GM23338 (cell line): ENCODE measurements around the gene NUP98. TPM values are rescaled to one million over a fixed set of nuclear protein-coding genes. Genes with fewer than 3 reads are reported as not detected.

Source experiments
- ATAC-seq: fragments of 200-7000 bp; cut with Tn5 transposase; 3 replicates; pipeline ENCODE4 v1.9.1; 2020
- DNase-seq: peaks from one replicate; pipeline ENCODE4 v3.0.0-alpha.2; 2015; ENCODE audit warnings: low spot score
- H2AFZ ChIP-seq: fragments of 200-600 bp; sonication (generic); 2 replicates; pipeline ENCODE4 v1.8.0; 2016; ENCODE audit warnings: antibody characterized with exemption, mild to moderate bottlenecking, moderate library complexity
- H3F3A ChIP-seq: fragments of 200-600 bp; sonication (generic); replicated peaks from 2 replicates; pipeline ENCODE4 v1.8.0; 2017; ENCODE audit warnings: antibody characterized with exemption, mixed run types, low read depth
- H3K27ac ChIP-seq: fragments of 200-600 bp; sonication (generic); 2 replicates; pipeline ENCODE4 v1.6.1; 2016; ENCODE audit warnings: low read depth
- H3K27me3 ChIP-seq: fragments of 200-600 bp; sonication (generic); 2 replicates; pipeline ENCODE4 v1.8.0; 2016; ENCODE audit warnings: mild to moderate bottlenecking, mixed run types, moderate library complexity; ENCODE audit not compliant: insufficient read depth
- H3K36me3 ChIP-seq: fragments of 200-600 bp; sonication (generic); 2 replicates; pipeline ENCODE4 v1.8.0; 2016; ENCODE audit warnings: mild to moderate bottlenecking; ENCODE audit not compliant: insufficient read depth
- H3K4me1 ChIP-seq: fragments of 200-600 bp; sonication (generic); 2 replicates; pipeline ENCODE4 v1.8.0; 2016; ENCODE audit warnings: mild to moderate bottlenecking, moderate library complexity; ENCODE audit not compliant: insufficient read depth
- H3K4me2 ChIP-seq: fragments of 200-600 bp; sonication (generic); 2 replicates; pipeline ENCODE4 v1.7.1; 2017; ENCODE audit warnings: mixed run types
- H3K4me3 ChIP-seq: fragments of 200-600 bp; sonication (generic); 2 replicates; pipeline ENCODE4 v1.6.1; 2016; ENCODE audit warnings: mixed run types
- H3K79me2 ChIP-seq: fragments of 200-600 bp; sonication (generic); replicated peaks from 2 replicates; pipeline ENCODE4 v1.8.0; 2017; ENCODE audit warnings: mild to moderate bottlenecking; ENCODE audit not compliant: insufficient read depth
- H3K9me2 ChIP-seq: fragments of 200-600 bp; sonication (generic); 2 replicates; pipeline ENCODE4 v1.8.0; 2017; ENCODE audit not compliant: insufficient read depth
- H4K20me1 ChIP-seq: fragments of 200-600 bp; sonication (generic); replicated peaks from 2 replicates; pipeline ENCODE4 v1.8.0; 2017; ENCODE audit warnings: mild to moderate bottlenecking; ENCODE audit not compliant: insufficient read depth
- H3K27ac Mint-ChIP-seq: 2 replicates; pipeline ENCODE4 v1.8.0; 2020; ENCODE audit warnings: inconsistent platforms, mild to moderate bottlenecking, moderate library complexity, mixed read lengths
- H3K27me3 Mint-ChIP-seq: 3 replicates; pipeline ENCODE4 v1.8.0; 2022; ENCODE audit warnings: low read depth, mild to moderate bottlenecking, moderate library complexity, mixed read lengths, inconsistent platforms; ENCODE audit not compliant: insufficient read depth, poor library complexity
- H3K36me3 Mint-ChIP-seq: 3 replicates; pipeline ENCODE4 v1.8.0; 2021; ENCODE audit warnings: low read depth, mild to moderate bottlenecking, inconsistent platforms, moderate library complexity, mixed read lengths
- H3K4me1 Mint-ChIP-seq: 3 replicates; pipeline ENCODE4 v1.8.0; 2020; ENCODE audit warnings: mild to moderate bottlenecking, inconsistent platforms, mixed read lengths
- H3K4me3 Mint-ChIP-seq: 3 replicates; pipeline ENCODE4 v1.8.0; 2021; ENCODE audit warnings: moderate library complexity, mild to moderate bottlenecking, inconsistent platforms, mixed read lengths
- H3K9me3 Mint-ChIP-seq: 3 replicates; pipeline ENCODE4 v1.8.0; 2020; ENCODE audit warnings: moderate library complexity, mild to moderate bottlenecking, inconsistent platforms, mixed read lengths
- CREB1 ChIP-seq: fragments of 250-450 bp; sonication (Bioruptor Pico); IDR thresholded peaks from 2 replicates; pipeline ENCODE4 v1.5.0; 2020; ENCODE audit warnings: low read depth, mild to moderate bottlenecking, moderate library complexity
- EZH2 ChIP-seq: fragments of 200-600 bp; sonication (generic); IDR thresholded peaks from one replicate; pipeline ENCODE4 v1.8.0; 2017; ENCODE audit warnings: antibody characterized with exemption, mild to moderate bottlenecking, low read depth; ENCODE audit not compliant: unreplicated experiment
- JUNB ChIP-seq: IDR thresholded peaks from one replicate; pipeline ENCODE4 v1.6.1; 2016; ENCODE audit warnings: antibody characterized with exemption; ENCODE audit not compliant: unreplicated experiment
- NANOG ChIP-seq: IDR thresholded peaks from 2 replicates; pipeline ENCODE4 v1.6.1; 2016; ENCODE audit warnings: antibody characterized with exemption, borderline replicate concordance
- STAT1 ChIP-seq: IDR thresholded peaks from one replicate; pipeline ENCODE4 v1.6.1; 2016; ENCODE audit warnings: antibody characterized with exemption; ENCODE audit not compliant: unreplicated experiment
- ZNF114 ChIP-seq: fragments of 250-450 bp; sonication (Bioruptor Pico); IDR thresholded peaks from 2 replicates; pipeline ENCODE4 v1.5.0; 2020; ENCODE audit warnings: mild to moderate bottlenecking, moderate library complexity
- polyA plus RNA-seq: library from polyadenylated mRNA; unstranded; fragments of >200 nt; fragmentation: Nextera tagmentation; extraction: Ambion mirVana; gene quantifications from 2 replicates; pipeline ENCODE4 v1.2.1, GENCODE V29; 2016
- total RNA-seq: library from RNA; depleted of rRNA; stranded (reverse); fragments of >200 nt; shearing (Covaris generic); gene quantifications from 2 replicates; pipeline ENCODE4 v1.2.3, GENCODE V29; 2014
- TF ChIP-seq, protein P1 (sequence below), 2 experiments: fragments of 200-600 bp in 1 of 2; sonication (generic) in 1 of 2; conservative IDR thresholded peaks; 2 replicates each; pipeline versions ENCODE4 v1.5.1 to v1.6.1; 2016 to 2017; ENCODE audit warnings: antibody characterized with exemption in 2 of 2, low read depth in 2 of 2, mild to moderate bottlenecking in 2 of 2, moderate library complexity in 1 of 2
- TF ChIP-seq, protein P2 (sequence below): fragments of 250-450 bp; sonication (Bioruptor Pico); IDR thresholded peaks from 2 replicates; pipeline ENCODE4 v1.5.0; 2020; ENCODE audit warnings: mild to moderate bottlenecking, moderate library complexity

NUP98 gene
- total and polyA plus RNA-seq, 2 experiments from 2014 or later, result 23.9 to 174 TPM

DNA sequence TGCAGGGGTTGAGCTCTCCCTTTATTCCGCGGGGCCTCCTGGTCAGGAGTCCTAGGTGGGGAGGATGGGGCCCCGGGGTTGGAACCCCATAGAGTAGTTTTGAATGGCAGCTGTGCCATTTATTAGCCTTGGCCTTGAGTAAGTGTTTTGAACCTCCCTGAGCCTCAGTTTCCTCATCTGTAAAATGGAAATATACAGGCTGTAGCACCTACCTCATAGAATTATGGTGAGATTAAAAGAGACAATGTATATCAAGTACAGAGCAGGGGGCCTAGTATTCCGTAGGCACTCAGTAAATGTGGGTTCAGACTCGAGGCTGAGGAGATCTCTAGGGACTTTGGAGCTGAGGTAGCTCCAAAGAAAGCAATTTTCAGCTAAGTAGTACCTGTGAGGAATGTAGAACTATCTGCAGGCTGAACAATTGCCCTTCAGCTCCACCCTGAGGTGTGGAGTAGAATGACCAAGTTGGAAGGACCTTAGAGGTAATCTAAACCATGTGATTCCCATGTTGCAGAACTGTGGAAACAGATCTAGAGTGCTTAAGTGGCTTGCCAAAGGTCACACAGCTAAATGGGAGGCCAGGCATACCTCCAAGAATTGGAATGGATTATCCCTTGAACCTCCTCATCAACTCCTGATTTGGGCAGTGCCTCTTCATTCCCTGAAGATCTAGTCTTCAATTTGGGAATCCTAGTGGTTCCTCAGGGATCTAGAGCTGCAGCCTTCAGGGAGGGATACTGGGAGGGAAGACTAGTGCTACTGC is 11.7 kb upstream of the NUP98 start:
- peak overlapping the region; percentile 97 for H3K4me3 Mint-ChIP-seq
- DNase-seq (peak; percentile 65), ATAC-seq (peak; percentile 53)
- Histone ChIP-seq H2AFZ (peak overlapping the region; percentile 99), H4K20me1 (no peaks in the 10 kb centered on the region; the same call in 1 of the 2 replicates), H3K27ac (no peak overlapping the region; the same call in 1 of the 2 replicates), H3K4me3 (peak overlapping the region; percentile 92), H3K79me2 (peaks cover 11% of the 10 kb centered on the region; the same call in 1 of the 2 replicates), H3K36me3 (no peaks in the 10 kb centered on the region), H3F3A (0 out of 2 replicates have a peak, but pooled peaks cover 3% of the 10 kb centered on the region), H3K4me1 (no peaks in the 10 kb centered on the region; the same call in 1 of the 2 replicates), H3K27me3 (no peaks in the 10 kb centered on the region), H3K4me2 (peak overlapping the region; percentile 96), H3K9me2 (no peaks in the 10 kb centered on the region)
- H3K4me1 Mint-ChIP-seq, result peaks cover 16% of the 10 kb centered on the region
- TF ChIP-seq, protein P1, sequence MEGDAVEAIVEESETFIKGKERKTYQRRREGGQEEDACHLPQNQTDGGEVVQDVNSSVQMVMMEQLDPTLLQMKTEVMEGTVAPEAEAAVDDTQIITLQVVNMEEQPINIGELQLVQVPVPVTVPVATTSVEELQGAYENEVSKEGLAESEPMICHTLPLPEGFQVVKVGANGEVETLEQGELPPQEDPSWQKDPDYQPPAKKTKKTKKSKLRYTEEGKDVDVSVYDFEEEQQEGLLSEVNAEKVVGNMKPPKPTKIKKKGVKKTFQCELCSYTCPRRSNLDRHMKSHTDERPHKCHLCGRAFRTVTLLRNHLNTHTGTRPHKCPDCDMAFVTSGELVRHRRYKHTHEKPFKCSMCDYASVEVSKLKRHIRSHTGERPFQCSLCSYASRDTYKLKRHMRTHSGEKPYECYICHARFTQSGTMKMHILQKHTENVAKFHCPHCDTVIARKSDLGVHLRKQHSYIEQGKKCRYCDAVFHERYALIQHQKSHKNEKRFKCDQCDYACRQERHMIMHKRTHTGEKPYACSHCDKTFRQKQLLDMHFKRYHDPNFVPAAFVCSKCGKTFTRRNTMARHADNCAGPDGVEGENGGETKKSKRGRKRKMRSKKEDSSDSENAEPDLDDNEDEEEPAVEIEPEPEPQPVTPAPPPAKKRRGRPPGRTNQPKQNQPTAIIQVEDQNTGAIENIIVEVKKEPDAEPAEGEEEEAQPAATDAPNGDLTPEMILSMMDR (conservative IDR thresholded peaks at IDR 0.05; ENCODE audit: low read depth in 2 of 2), result peak; percentile 57 to 69
- TF ChIP-seq EZH2, result no peak
- H3K9me3 Mint-ChIP-seq, result no peaks in the 10 kb centered on the region
- H3K27ac Mint-ChIP-seq, result peak overlapping the region; percentile 69
- peaks cover 8% of the 10 kb centered on the region for H3K27me3 Mint-ChIP-seq
- no peaks in the 10 kb centered on the region; the same call in 2 of the 3 replicates for H3K36me3 Mint-ChIP-seq

DNA sequence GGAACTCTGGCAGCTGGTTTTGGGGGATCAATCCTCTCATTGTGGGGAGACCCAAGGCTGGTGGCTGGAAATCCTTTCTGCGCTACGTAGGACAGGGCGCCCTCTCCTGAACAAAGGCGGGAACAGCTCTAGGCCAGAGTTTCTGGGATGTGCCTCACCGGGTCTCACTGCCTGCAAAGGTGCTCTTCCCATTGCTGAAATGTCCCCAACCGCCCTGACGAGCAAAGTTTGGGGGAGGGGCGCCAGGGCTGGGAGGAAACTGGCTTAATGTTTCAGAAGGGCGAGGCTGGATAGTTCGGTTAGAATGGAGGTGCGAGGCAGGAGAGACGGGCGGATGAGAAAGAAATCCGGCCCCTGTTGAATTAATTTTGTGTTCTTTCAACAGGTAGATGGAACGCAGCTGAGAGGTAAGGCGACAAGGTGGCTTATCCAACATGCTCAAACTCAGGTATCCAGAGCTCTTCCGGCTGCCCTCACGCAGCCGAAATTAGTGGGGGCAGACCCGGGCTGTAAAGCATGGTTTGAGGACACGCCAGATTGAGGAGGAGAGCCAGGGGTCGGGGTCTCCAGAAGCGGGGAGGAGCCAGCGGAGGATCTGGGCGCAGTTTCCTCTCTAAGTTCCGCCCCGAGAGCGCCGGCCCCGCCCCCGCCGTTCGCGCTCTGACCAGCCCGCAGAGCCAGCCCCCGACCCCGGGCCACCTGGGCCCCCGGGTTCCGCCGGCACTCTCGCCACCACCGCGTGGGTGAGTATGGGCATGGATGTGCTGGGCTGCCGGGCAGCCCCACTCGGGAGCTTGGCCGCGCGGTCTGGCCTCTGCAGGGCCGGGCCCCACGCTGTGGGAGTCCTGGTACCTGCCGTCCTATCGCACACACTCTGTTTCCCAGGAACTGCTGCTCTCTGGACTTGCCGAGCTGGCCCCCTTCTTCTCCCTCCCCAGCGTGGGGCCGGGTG is 10.8 kb upstream of the NUP98 start, which contains the start of gene PGAP2:
Gene PGAP2 (plus strand): TSS at position 652 of the 952 bp plus-strand sequence. CDS start 2,700 bp downstream, outside the sequence.
- Mint-ChIP-seq H3K27ac (peak within 1 kb of the TSS; percentile 98), H3K36me3 (no peaks in the 10 kb centered on the region; the same call in 2 of the 3 replicates), H3K4me3 (peak within 1 kb of the TSS; percentile 97), H3K9me3 (no peaks in the 10 kb centered on the region), H3K4me1 (peaks cover 16% of the 10 kb centered on the region), H3K27me3 (peaks cover 8% of the 10 kb centered on the region)
- peak within 1 kb of the TSS; percentile 99 for H2AFZ ChIP-seq
- no peaks in the 10 kb centered on the region for H3K36me3 ChIP-seq
- no peaks in the 10 kb centered on the region for H3K9me2 ChIP-seq
- H3K27ac ChIP-seq, result peak within 1 kb of the TSS; percentile 91
- peak; percentile 91 for ATAC-seq
- H3K4me2 ChIP-seq, result peak within 1 kb of the TSS; percentile 96
- peak within 1 kb of the TSS; percentile 92 for H3K4me3 ChIP-seq
- no peaks in the 10 kb centered on the region; the same call in 1 of the 2 replicates for H3K4me1 ChIP-seq
- H4K20me1 ChIP-seq, result no peaks in the 10 kb centered on the region; the same call in 1 of the 2 replicates
- no peaks in the 10 kb centered on the region for H3K27me3 ChIP-seq
- peaks cover 11% of the 10 kb centered on the region; the same call in 1 of the 2 replicates for H3K79me2 ChIP-seq
- 0 out of 2 replicates have a peak, but pooled peaks cover 3% of the 10 kb centered on the region for H3F3A ChIP-seq
- DNase-seq, result peak; percentile 91
- no peak for TF ChIP-seq NANOG
- TF ChIP-seq JUNB, result no peak
- no peak for TF ChIP-seq EZH2
- peak; percentile 47; the same call in 1 of the 2 replicates for TF ChIP-seq CREB1 (CRISPR knock-in tag)
- TF ChIP-seq, protein P2, sequence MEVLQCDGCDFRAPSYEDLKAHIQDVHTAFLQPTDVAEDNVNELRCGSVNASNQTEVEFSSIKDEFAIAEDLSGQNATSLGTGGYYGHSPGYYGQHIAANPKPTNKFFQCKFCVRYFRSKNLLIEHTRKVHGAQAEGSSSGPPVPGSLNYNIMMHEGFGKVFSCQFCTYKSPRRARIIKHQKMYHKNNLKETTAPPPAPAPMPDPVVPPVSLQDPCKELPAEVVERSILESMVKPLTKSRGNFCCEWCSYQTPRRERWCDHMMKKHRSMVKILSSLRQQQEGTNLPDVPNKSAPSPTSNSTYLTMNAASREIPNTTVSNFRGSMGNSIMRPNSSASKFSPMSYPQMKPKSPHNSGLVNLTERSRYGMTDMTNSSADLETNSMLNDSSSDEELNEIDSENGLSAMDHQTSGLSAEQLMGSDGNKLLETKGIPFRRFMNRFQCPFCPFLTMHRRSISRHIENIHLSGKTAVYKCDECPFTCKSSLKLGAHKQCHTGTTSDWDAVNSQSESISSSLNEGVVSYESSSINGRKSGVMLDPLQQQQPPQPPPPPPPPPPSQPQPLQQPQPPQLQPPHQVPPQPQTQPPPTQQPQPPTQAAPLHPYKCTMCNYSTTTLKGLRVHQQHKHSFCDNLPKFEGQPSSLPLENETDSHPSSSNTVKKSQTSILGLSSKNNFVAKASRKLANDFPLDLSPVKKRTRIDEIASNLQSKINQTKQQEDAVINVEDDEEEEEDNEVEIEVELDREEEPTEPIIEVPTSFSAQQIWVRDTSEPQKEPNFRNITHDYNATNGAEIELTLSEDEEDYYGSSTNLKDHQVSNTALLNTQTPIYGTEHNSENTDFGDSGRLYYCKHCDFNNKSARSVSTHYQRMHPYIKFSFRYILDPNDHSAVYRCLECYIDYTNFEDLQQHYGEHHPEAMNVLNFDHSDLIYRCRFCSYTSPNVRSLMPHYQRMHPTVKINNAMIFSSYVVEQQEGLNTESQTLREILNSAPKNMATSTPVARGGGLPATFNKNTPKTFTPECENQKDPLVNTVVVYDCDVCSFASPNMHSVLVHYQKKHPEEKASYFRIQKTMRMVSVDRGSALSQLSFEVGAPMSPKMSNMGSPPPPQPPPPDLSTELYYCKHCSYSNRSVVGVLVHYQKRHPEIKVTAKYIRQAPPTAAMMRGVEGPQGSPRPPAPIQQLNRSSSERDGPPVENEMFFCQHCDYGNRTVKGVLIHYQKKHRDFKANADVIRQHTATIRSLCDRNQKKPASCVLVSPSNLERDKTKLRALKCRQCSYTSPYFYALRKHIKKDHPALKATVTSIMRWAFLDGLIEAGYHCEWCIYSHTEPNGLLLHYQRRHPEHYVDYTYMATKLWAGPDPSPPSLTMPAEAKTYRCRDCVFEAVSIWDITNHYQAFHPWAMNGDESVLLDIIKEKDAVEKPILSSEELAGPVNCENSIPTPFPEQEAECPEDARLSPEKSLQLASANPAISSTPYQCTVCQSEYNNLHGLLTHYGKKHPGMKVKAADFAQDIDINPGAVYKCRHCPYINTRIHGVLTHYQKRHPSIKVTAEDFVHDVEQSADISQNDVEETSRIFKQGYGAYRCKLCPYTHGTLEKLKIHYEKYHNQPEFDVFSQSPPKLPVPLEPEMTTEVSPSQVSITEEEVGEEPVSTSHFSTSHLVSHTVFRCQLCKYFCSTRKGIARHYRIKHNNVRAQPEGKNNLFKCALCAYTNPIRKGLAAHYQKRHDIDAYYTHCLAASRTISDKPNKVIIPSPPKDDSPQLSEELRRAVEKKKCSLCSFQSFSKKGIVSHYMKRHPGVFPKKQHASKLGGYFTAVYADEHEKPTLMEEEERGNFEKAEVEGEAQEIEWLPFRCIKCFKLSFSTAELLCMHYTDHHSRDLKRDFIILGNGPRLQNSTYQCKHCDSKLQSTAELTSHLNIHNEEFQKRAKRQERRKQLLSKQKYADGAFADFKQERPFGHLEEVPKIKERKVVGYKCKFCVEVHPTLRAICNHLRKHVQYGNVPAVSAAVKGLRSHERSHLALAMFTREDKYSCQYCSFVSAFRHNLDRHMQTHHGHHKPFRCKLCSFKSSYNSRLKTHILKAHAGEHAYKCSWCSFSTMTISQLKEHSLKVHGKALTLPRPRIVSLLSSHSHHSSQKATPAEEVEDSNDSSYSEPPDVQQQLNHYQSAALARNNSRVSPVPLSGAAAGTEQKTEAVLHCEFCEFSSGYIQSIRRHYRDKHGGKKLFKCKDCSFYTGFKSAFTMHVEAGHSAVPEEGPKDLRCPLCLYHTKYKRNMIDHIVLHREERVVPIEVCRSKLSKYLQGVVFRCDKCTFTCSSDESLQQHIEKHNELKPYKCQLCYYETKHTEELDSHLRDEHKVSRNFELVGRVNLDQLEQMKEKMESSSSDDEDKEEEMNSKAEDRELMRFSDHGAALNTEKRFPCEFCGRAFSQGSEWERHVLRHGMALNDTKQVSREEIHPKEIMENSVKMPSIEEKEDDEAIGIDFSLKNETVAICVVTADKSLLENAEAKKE (CRISPR knock-in tag), result no peak
- TF ChIP-seq STAT1, result no peak
- TF ChIP-seq ZNF114 (CRISPR knock-in tag), result no peak
